ENCODE measurements around the gene NRIP1. TPM values are rescaled to one million over a fixed set of nuclear protein-coding genes. Genes with fewer than 3 reads are reported as not detected.
A peak's percentile ranks its signal among the peaks of the same experiment; 100 is the strongest.

NRIP1 gene
- total RNA-seq, 1 donor from 2014 or later = 104 TPM

DNA sequence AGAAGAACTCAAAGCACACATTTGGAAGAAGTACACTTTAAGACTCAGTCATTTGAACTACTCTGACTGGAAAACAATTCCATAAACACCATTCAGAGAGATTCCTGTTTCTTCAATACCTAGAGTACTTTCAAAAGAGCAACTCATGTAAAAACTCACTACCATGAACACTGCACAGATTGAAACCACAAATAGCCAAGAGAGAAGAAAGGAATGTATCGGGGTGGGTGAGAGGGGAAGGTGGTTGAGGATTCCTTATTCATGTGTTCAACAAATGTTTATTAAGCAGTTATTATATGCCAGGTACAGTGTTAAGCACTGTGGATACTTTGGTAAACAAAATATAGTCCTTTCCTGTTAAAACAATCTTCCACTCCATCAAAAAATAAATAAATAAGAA is 64.7 kb downstream of the NRIP1 start:
- Mint-ChIP-seq H3K4me1 (peaks cover 52% of the 10 kb centered on the region), H3K9me3 (no peaks in the 10 kb centered on the region), H3K27ac (peak overlapping the region; percentile 54), H3K4me3 (no peak overlapping the region), H3K36me3 (peaks cover 4% of the 10 kb centered on the region), H3K27me3 (ENCODE audit: low read depth) (no peaks in the 10 kb centered on the region)
- no peak for DNase-seq (ENCODE audit: low spot score in 2 of 2, unreplicated experiment in 2 of 2)
- TF ChIP-seq, protein P1, sequence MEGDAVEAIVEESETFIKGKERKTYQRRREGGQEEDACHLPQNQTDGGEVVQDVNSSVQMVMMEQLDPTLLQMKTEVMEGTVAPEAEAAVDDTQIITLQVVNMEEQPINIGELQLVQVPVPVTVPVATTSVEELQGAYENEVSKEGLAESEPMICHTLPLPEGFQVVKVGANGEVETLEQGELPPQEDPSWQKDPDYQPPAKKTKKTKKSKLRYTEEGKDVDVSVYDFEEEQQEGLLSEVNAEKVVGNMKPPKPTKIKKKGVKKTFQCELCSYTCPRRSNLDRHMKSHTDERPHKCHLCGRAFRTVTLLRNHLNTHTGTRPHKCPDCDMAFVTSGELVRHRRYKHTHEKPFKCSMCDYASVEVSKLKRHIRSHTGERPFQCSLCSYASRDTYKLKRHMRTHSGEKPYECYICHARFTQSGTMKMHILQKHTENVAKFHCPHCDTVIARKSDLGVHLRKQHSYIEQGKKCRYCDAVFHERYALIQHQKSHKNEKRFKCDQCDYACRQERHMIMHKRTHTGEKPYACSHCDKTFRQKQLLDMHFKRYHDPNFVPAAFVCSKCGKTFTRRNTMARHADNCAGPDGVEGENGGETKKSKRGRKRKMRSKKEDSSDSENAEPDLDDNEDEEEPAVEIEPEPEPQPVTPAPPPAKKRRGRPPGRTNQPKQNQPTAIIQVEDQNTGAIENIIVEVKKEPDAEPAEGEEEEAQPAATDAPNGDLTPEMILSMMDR (IDR thresholded peaks at IDR 0.05; ENCODE audit: unreplicated experiment) = no peak

DNA sequence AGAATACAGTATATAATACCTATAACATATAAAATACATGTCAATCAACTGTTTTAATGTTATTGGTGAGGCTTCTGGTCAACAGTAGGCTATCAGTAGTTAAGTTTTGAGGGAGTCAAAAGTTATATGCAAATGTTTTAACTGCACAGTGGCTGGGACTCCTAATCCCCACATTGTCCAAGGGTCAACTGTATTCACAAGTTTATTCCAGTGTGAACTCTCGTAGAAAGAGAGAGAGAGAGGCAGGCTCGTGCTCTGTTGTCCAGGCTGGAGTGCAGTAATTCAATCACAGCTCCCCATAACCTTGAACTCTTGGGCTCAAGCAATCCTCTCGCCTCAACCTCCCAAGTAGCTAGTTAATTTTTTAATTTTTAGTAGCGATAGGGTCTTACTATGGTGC is 66.0 kb downstream of the NRIP1 start:
- peaks cover 4% of the 10 kb centered on the region for H3K36me3 Mint-ChIP-seq
- TF ChIP-seq, protein P1 (IDR thresholded peaks at IDR 0.05; ENCODE audit: unreplicated experiment) = no peak
- H3K4me1 Mint-ChIP-seq = peaks cover 44% of the 10 kb centered on the region
- no peaks in the 10 kb centered on the region for H3K27me3 Mint-ChIP-seq (ENCODE audit: low read depth)
- H3K9me3 Mint-ChIP-seq = no peaks in the 10 kb centered on the region
- no peak overlapping the region for H3K27ac Mint-ChIP-seq
- DNase-seq (ENCODE audit: low spot score in 2 of 2, unreplicated experiment in 2 of 2) = no peak
- H3K4me3 Mint-ChIP-seq = no peak overlapping the region

DNA sequence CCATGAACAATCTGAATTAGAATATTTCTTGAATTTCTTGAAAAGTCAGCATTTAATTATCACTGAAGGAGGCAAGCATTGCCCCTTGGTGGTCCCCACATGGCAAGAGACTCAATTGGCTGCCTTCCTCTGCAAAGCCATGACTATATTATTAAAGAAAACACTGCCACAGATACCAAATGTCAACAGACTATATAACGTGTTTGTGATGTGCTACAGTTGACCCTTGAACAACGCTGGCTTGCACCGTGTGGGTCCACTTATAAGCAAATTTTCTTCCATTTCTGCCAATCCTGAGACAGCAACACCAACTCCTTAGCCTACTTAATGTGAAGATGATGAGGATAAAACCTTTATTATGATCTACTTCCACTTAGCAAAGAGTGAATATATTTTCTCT is 66.5 kb downstream of the NRIP1 start:
- Mint-ChIP-seq H3K9me3 (no peaks in the 10 kb centered on the region), H3K27me3 (ENCODE audit: low read depth) (no peaks in the 10 kb centered on the region), H3K4me3 (no peak overlapping the region), H3K36me3 (peaks cover 5% of the 10 kb centered on the region), H3K4me1 (peaks cover 39% of the 10 kb centered on the region), H3K27ac (peak overlapping the region; percentile 36)
- TF ChIP-seq, protein P1 (IDR thresholded peaks at IDR 0.05; ENCODE audit: unreplicated experiment) = no peak
- no peak for DNase-seq (ENCODE audit: low spot score in 2 of 2, unreplicated experiment in 2 of 2)

DNA sequence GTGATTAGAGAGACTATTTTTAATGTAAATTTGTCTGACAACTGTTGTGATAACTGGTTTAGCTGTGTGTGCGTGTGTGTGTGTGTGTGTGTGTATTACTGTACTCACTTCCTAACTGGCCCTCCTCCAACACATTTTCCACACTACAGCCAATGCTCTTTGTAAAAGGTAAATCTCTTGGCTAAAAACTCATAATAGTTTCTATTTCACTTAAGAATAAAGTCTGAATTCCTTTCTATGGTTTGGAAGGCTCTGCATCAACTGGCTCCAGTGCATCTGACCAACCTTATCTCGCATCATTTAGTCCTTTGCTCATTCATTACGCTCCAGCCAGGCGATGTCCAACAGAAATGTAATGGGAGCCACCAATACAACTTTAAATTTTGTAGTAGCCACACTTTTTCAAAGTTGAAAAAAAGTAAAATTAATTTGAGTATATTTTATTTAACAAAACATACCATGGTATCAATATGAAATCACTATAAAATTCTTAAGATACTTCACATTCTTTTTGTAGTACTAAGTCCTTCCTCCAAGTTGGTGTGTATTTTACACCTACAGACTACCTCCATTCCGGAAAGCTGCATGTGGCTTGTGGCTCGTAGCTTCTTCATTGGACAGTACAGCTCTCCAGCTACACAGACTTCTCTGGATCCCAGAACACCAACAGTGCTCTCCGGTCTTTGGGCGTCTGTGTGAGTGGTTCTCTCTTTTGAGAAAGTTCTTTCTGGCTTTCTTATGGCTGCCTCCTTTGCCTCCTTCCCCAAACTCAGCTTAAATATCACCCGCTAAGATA is 68.9 kb downstream of the NRIP1 start:
- H3K4me1 Mint-ChIP-seq = peaks cover 24% of the 10 kb centered on the region
- H3K9me3 Mint-ChIP-seq = no peaks in the 10 kb centered on the region
- H3K27ac Mint-ChIP-seq = peak overlapping the region; percentile 70
- peaks cover 18% of the 10 kb centered on the region for H3K36me3 Mint-ChIP-seq
- TF ChIP-seq, protein P1 (IDR thresholded peaks at IDR 0.05; ENCODE audit: unreplicated experiment) = no peak
- DNase-seq (ENCODE audit: low spot score in 2 of 2, unreplicated experiment in 2 of 2) = no peak
- H3K27me3 Mint-ChIP-seq (ENCODE audit: low read depth) = no peaks in the 10 kb centered on the region
- no peak overlapping the region for H3K4me3 Mint-ChIP-seq

DNA sequence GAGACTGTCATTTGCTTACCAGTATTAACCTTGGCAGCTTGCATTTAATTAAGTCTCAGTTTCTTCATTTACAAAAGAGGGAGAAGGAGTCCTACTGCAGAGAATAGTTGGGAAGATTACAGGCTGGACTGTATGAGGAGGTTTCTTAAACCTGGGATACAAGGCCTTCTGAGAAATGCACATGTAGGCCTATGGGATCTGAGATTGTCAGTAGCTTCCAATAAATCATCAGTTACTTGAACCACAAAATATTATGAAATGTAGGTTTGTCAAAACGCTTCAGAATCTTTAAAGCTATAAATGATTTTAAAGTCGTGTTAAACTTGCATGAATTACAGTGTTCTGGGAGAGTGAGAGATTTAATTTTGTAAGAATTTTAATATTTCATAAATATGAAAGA is 69.6 kb downstream of the NRIP1 start:
- H3K36me3 Mint-ChIP-seq = peaks cover 20% of the 10 kb centered on the region
- peaks cover 26% of the 10 kb centered on the region for H3K4me1 Mint-ChIP-seq
- H3K27me3 Mint-ChIP-seq (ENCODE audit: low read depth) = no peaks in the 10 kb centered on the region
- TF ChIP-seq, protein P1 (IDR thresholded peaks at IDR 0.05; ENCODE audit: unreplicated experiment) = no peak
- peak overlapping the region; percentile 37 for H3K27ac Mint-ChIP-seq
- no peaks in the 10 kb centered on the region for H3K9me3 Mint-ChIP-seq
- no peak for DNase-seq (ENCODE audit: low spot score in 2 of 2, unreplicated experiment in 2 of 2)
- no peak overlapping the region for H3K4me3 Mint-ChIP-seq

Data from mesothelial cell of epicardium (in vitro differentiated cells).